ENCODE results near the gene RASSF8. TPM values are rescaled to one million over a fixed set of nuclear protein-coding genes. Genes with fewer than 3 reads are reported as not detected.

Gene RASSF8
- total RNA-seq, 1 donor from 2014 or later, result 74.3 TPM

DNA sequence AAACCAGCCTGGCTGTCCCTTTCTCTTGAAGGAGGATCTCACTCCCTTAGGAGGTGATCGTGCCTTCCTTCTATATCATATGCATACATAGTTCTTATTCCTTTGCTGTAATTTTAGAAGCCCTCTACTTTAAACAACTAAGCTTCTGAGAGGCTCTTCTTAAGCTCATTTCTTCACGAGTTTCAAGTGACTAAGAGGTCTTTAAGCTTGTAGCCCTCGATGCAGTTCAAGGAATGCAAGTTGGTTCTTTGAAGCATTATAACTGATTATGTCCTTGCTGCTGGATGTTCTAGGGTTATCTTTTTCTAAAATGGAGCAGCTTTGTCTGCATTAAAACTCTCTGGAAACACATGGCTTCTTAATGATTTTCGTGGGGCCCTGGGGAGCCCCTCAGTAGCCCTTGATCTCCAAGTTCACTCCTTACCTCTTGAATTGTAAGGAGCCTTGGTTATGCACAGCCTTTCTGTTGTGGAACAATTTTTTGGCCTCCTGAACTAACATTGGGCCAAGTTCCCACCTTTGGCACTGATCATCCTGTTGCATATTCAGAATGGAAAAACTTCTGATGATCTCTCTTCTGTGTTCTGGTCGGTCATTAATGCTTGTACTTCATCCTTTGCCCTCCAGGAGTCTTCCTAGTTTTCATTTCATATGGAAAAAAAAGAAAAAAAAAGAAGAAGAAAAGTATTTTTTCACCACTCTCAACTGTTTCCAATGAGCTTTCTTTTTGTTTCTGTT, 12.6 kb downstream of the RASSF8 start:
- Mint-ChIP-seq H3K9me3 (ENCODE audit: unreplicated experiment) (no peaks in the 10 kb centered on the region), H3K4me3 (ENCODE audit: unreplicated experiment) (no peak overlapping the region), H3K27me3 (ENCODE audit: unreplicated experiment) (no peaks in the 10 kb centered on the region), H3K27ac (ENCODE audit: unreplicated experiment) (peak overlapping the region; percentile 43), H3K36me3 (ENCODE audit: unreplicated experiment) (peaks cover 4% of the 10 kb centered on the region), H3K4me1 (ENCODE audit: unreplicated experiment) (peaks cover 61% of the 10 kb centered on the region)
- TF ChIP-seq, protein P1, sequence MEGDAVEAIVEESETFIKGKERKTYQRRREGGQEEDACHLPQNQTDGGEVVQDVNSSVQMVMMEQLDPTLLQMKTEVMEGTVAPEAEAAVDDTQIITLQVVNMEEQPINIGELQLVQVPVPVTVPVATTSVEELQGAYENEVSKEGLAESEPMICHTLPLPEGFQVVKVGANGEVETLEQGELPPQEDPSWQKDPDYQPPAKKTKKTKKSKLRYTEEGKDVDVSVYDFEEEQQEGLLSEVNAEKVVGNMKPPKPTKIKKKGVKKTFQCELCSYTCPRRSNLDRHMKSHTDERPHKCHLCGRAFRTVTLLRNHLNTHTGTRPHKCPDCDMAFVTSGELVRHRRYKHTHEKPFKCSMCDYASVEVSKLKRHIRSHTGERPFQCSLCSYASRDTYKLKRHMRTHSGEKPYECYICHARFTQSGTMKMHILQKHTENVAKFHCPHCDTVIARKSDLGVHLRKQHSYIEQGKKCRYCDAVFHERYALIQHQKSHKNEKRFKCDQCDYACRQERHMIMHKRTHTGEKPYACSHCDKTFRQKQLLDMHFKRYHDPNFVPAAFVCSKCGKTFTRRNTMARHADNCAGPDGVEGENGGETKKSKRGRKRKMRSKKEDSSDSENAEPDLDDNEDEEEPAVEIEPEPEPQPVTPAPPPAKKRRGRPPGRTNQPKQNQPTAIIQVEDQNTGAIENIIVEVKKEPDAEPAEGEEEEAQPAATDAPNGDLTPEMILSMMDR (IDR thresholded peaks at IDR 0.05), result peak; percentile 49
- no peak for DNase-seq (ENCODE audit: extremely low spot score, unreplicated experiment)

GRCh38 chr12:25971654-25972041, 13.2 kb downstream of the RASSF8 start:
- Mint-ChIP-seq H3K27ac (ENCODE audit: unreplicated experiment) (peak overlapping the region; percentile 43), H3K27me3 (ENCODE audit: unreplicated experiment) (no peaks in the 10 kb centered on the region), H3K4me1 (ENCODE audit: unreplicated experiment) (peaks cover 60% of the 10 kb centered on the region), H3K4me3 (ENCODE audit: unreplicated experiment) (no peak overlapping the region), H3K9me3 (ENCODE audit: unreplicated experiment) (no peaks in the 10 kb centered on the region), H3K36me3 (ENCODE audit: unreplicated experiment) (peaks cover 4% of the 10 kb centered on the region)
- DNase-seq (ENCODE audit: extremely low spot score, unreplicated experiment), result no peak
- TF ChIP-seq, protein P1 (IDR thresholded peaks at IDR 0.05), result no peak

DNA sequence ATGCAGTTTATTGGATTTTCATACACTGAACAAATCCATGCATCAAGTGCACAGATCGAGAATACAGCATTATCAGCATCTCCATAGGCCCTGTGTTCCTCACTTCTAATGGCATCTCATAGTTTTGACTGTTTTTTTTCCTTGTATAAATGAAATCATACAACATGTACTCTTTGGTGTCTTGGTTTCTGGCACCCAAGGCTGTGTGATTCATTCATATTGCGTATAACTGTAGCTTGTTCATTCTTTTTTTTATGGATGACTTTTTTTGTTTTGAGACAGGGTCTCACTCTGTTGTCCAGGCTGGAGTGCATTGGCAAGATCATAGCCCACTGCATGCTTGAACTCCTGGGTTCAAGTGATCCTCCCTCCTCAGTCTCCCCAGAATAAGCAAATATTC, 14.3 kb downstream of the RASSF8 start:
- Mint-ChIP-seq H3K4me1 (ENCODE audit: unreplicated experiment) (peaks cover 52% of the 10 kb centered on the region), H3K27ac (ENCODE audit: unreplicated experiment) (peak overlapping the region; percentile 51), H3K4me3 (ENCODE audit: unreplicated experiment) (no peak overlapping the region), H3K27me3 (ENCODE audit: unreplicated experiment) (no peaks in the 10 kb centered on the region), H3K9me3 (ENCODE audit: unreplicated experiment) (no peaks in the 10 kb centered on the region), H3K36me3 (ENCODE audit: unreplicated experiment) (peaks cover 4% of the 10 kb centered on the region)
- TF ChIP-seq, protein P1 (IDR thresholded peaks at IDR 0.05), result no peak
- DNase-seq (ENCODE audit: extremely low spot score, unreplicated experiment), result no peak

DNA sequence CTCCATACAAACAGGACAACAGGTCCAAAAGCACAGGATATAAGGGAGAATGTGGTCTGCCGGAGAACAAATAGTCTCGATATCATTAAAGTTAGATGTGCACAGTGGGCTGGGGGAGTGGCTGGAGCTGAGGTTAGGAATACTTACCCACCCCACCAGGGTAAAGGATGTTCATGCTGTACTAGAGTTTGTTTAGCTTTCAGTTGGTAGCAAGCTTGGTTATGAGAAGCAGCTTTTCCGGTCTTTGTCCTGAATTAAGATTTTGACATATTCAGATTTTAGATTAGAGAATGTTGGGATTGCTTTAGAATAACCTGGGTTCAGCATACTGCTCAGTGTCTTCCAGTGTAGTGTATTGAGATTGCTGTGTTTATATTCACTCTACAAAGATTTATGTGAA, 16.7 kb downstream of the RASSF8 start:
- TF ChIP-seq, protein P1 (IDR thresholded peaks at IDR 0.05), result no peak
- no peak for DNase-seq (ENCODE audit: extremely low spot score, unreplicated experiment)
- H3K36me3 Mint-ChIP-seq (ENCODE audit: unreplicated experiment), result peaks cover 2% of the 10 kb centered on the region
- no peak overlapping the region for H3K4me3 Mint-ChIP-seq (ENCODE audit: unreplicated experiment)
- H3K4me1 Mint-ChIP-seq (ENCODE audit: unreplicated experiment), result peaks cover 52% of the 10 kb centered on the region
- H3K27me3 Mint-ChIP-seq (ENCODE audit: unreplicated experiment), result no peaks in the 10 kb centered on the region
- H3K27ac Mint-ChIP-seq (ENCODE audit: unreplicated experiment), result no peak overlapping the region
- H3K9me3 Mint-ChIP-seq (ENCODE audit: unreplicated experiment), result no peaks in the 10 kb centered on the region

DNA sequence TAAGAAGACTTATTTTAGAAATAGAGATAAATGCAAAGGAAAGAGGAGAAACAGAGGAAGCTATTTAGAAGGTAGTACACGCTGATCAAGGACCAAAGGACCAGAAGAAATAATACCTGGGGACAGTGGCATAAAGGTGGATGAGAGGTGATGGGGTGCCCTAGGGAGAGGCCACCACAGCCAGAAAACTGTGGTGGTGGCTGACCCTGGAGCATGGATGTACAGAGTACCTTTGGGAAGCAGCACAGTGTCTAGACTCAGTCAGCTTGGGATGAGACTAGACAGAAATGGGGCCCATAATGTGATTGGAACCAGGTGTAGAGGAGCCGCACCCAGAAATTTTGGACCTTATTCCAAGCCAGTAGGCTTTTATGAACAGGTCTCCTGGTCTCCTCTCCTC, 17.2 kb downstream of the RASSF8 start:
- no peaks in the 10 kb centered on the region for H3K36me3 Mint-ChIP-seq (ENCODE audit: unreplicated experiment)
- peaks cover 49% of the 10 kb centered on the region for H3K4me1 Mint-ChIP-seq (ENCODE audit: unreplicated experiment)
- no peak overlapping the region for H3K4me3 Mint-ChIP-seq (ENCODE audit: unreplicated experiment)
- H3K27ac Mint-ChIP-seq (ENCODE audit: unreplicated experiment), result no peak overlapping the region
- TF ChIP-seq, protein P1 (IDR thresholded peaks at IDR 0.05), result no peak
- no peak for DNase-seq (ENCODE audit: extremely low spot score, unreplicated experiment)
- H3K27me3 Mint-ChIP-seq (ENCODE audit: unreplicated experiment), result no peaks in the 10 kb centered on the region
- H3K9me3 Mint-ChIP-seq (ENCODE audit: unreplicated experiment), result no peaks in the 10 kb centered on the region
